Common myeloid progenitor, CD34-positive (primary cell): ENCODE measurements around the gene GALNT10.

Experiments
- CTCF ChIA-PET: fragments of 350-600 bp; sonication (Branson Sonifier 250); formaldehyde crosslinking; loops from one replicate; lab custom pipeline; 2021; ENCODE audit warnings: antibody characterized with exemption; lab: Charles Lee
- POLR2A ChIA-PET: fragments of 350-600 bp; sonication (Branson Sonifier 250); formaldehyde crosslinking; loops from one replicate; lab custom pipeline; 2021; ENCODE audit warnings: antibody characterized with exemption; lab: Charles Lee
- DNase-seq, 3 donors: peaks; one replicate each; pipeline versions ENCODE4 v3.0.0 to v3.0.0-alpha.2; 2013
- H3K27ac ChIP-seq, 2 experiments: 1 replicate in 1 of 2; 2 replicates in 1 of 2; pipeline ENCODE4 v1.7.0; 2013; ENCODE audit warnings: inconsistent platforms in 2 of 2, low read length in 2 of 2, mild to moderate bottlenecking in 2 of 2, low read depth in 1 of 2, moderate library complexity in 1 of 2; ENCODE audit not compliant: severe bottlenecking in 2 of 2, insufficient read depth in 1 of 2, poor library complexity in 1 of 2
- H3K27me3 ChIP-seq, 5 experiments: replicated peaks in 2 of 5; 1 replicate in 3 of 5; 2 replicates in 2 of 5; pipeline versions ENCODE4 v1.6.1 to v1.7.0; 2013; ENCODE audit warnings: low read length in 4 of 5, mild to moderate bottlenecking in 2 of 5, moderate library complexity in 2 of 5, inconsistent platforms in 1 of 5; ENCODE audit not compliant: insufficient read depth in 5 of 5, control insufficient read depth in 4 of 5
- H3K36me3 ChIP-seq, 4 experiments: 1 replicate in 2 of 4; 2 replicates in 2 of 4; pipeline versions ENCODE4 v1.6.1 to v1.7.0; 2013; ENCODE audit warnings: low read length in 3 of 4, control low read depth in 1 of 4, mild to moderate bottlenecking in 1 of 4; ENCODE audit not compliant: control insufficient read depth in 4 of 4, insufficient read depth in 4 of 4
- H3K4me1 ChIP-seq, 4 experiments: 1 replicate in 3 of 4; 2 replicates in 1 of 4; pipeline versions ENCODE4 v1.6.1 to v1.7.1; 2013; ENCODE audit warnings: low read length in 3 of 4, mild to moderate bottlenecking in 3 of 4, control low read depth in 1 of 4, inconsistent platforms in 1 of 4, moderate library complexity in 1 of 4; ENCODE audit not compliant: control insufficient read depth in 4 of 4, insufficient read depth in 4 of 4; ENCODE audit errors: control extremely low read depth in 1 of 4
- H3K4me3 ChIP-seq, 7 experiments: 1 replicate in 4 of 7; 2 replicates in 3 of 7; pipeline versions ENCODE4 v1.5.1 to v1.7.0; 2013; ENCODE audit warnings: mild to moderate bottlenecking in 7 of 7, low read length in 6 of 7, moderate library complexity in 6 of 7, inconsistent platforms in 2 of 7, low read depth in 2 of 7, control low read depth in 1 of 7; ENCODE audit not compliant: insufficient read depth in 4 of 7, control insufficient read depth in 1 of 7; ENCODE audit errors: extremely low read depth in 1 of 7
- H3K9me3 ChIP-seq, 5 experiments: 1 replicate in 4 of 5; 2 replicates in 1 of 5; pipeline versions ENCODE4 v1.6.1 to v1.7.1; 2013; ENCODE audit warnings: low read length in 4 of 5, mild to moderate bottlenecking in 2 of 5, inconsistent platforms in 1 of 5, low read depth in 1 of 5, moderate library complexity in 1 of 5; ENCODE audit not compliant: control insufficient read depth in 4 of 5, insufficient read depth in 2 of 5; ENCODE audit errors: control extremely low read depth in 1 of 5
- WGBS: methylation state at CpG from one replicate; pipeline ENCODE4 v1.1.5; 2013; ENCODE audit not compliant: insufficient coverage; 5-methylcytosine and 5-hydroxymethylcytosine counted together

GALNT10 gene

GRCh38 chr5:154364771-154365170, 174.2 kb downstream of the GALNT10 start:
- ChIA-PET POLR2A (no interaction called here), CTCF (interaction anchor here (0.9 kb wide), 1 partner anchor 13 kb away, joined by 3 read pairs; no protein-coding TSS in a partner anchor)
- peaks cover 0 to 4% (median 0%) of the 10 kb centered on the region in 4 experiments for H3K4me1 ChIP-seq
- no CpG with 5 or more reads among the region's 2 CpGs for WGBS
- no peak overlapping the region for H3K27ac ChIP-seq
- H3K36me3 ChIP-seq, result no peaks in the 10 kb centered on the region
- no peak overlapping the region for H3K4me3 ChIP-seq
- no peaks in the 10 kb centered on the region for H3K27me3 ChIP-seq
- no peak for DNase-seq
- no peaks in the 10 kb centered on the region for H3K9me3 ChIP-seq

DNA sequence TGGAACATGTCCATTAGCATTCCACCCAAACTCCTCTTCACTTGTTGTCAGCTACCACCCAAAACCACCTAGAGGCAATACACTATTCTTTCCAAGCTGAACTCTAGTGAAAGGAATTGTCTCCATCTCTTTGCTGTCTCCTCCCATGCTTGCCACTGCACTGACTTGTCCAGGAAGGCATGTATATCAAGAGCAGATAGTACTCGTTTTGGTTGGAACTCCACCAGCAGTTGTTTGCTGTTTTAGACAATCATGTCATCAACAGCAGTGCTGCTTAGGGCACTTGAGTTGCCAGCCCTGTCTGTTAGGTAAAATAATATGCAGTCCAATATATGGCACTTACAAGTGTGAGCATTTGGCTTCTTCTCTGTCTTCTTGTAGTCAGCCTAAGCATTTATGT, 175.3 kb downstream of the GALNT10 start:
- peaks cover 0 to 3% (median 0%) of the 10 kb centered on the region in 4 experiments for H3K36me3 ChIP-seq
- CTCF ChIA-PET, result no interaction called here
- peaks cover 0 to 4% (median 0%) of the 10 kb centered on the region in 4 experiments for H3K4me1 ChIP-seq
- WGBS, result 70% methylated on average over 1 of the region's 1 CpG
- POLR2A ChIA-PET, result no interaction called here
- no peak overlapping the region for H3K4me3 ChIP-seq
- no peaks in the 10 kb centered on the region for H3K27me3 ChIP-seq
- H3K27ac ChIP-seq, result no peak overlapping the region
- DNase-seq, result no peak
- no peaks in the 10 kb centered on the region for H3K9me3 ChIP-seq

- Histone ChIP-seq H3K4me3 (no peak overlapping the region), H3K9me3 (no peaks in the 10 kb centered on the region), H3K27ac (no peak overlapping the region), H3K4me1 (peaks cover 0 to 4% (median 0%) of the 10 kb centered on the region in 4 experiments), H3K27me3 (no peaks in the 10 kb centered on the region), H3K36me3 (peaks cover 0 to 3% (median 0%) of the 10 kb centered on the region in 4 experiments)
- no CpG with 5 or more reads among the region's 2 CpGs for WGBS
- ChIA-PET CTCF (no interaction called here), POLR2A (no interaction called here)
- no peak for DNase-seq
Observed at GRCh38 chr5:154366353-154366752, 175.8 kb downstream of the GALNT10 start.

GRCh38 chr5:154367101-154367500, 176.6 kb downstream of the GALNT10 start:
- Histone ChIP-seq H3K27ac (no peak overlapping the region), H3K36me3 (peaks cover 0 to 3% (median 0%) of the 10 kb centered on the region in 4 experiments), H3K4me1 (peaks cover 0 to 4% (median 0%) of the 10 kb centered on the region in 4 experiments), H3K4me3 (no peak overlapping the region), H3K27me3 (no peaks in the 10 kb centered on the region), H3K9me3 (no peaks in the 10 kb centered on the region)
- ChIA-PET POLR2A (no interaction called here), CTCF (no interaction called here)
- DNase-seq, result no peak
- WGBS, result 100% methylated on average over 1 of the region's 1 CpG

GRCh38 chr5:154368041-154368800, 177.7 kb downstream of the GALNT10 start:
- Histone ChIP-seq H3K9me3 (no peaks in the 10 kb centered on the region), H3K4me3 (no peak overlapping the region), H3K36me3 (peaks cover 0 to 3% (median 0%) of the 10 kb centered on the region in 4 experiments), H3K27me3 (no peaks in the 10 kb centered on the region), H3K4me1 (peaks cover 0 to 4% (median 0%) of the 10 kb centered on the region in 4 experiments), H3K27ac (no peak overlapping the region)
- no peak for DNase-seq
- ChIA-PET POLR2A (no interaction called here), CTCF (interaction anchor here (1.3 kb wide), 1 partner anchor 12 kb away, joined by 3 read pairs; no protein-coding TSS in a partner anchor)
- WGBS, result 100% methylated on average over 5 of the region's 6 CpGs

- no peaks in the 10 kb centered on the region for H3K4me1 ChIP-seq
- POLR2A ChIA-PET, result no interaction called here
- no peaks in the 10 kb centered on the region for H3K9me3 ChIP-seq
- no peak overlapping the region for H3K4me3 ChIP-seq
- no peak overlapping the region for H3K27ac ChIP-seq
- H3K36me3 ChIP-seq, result peaks cover 0 to 3% (median 0%) of the 10 kb centered on the region in 4 experiments
- no peak for DNase-seq
- H3K27me3 ChIP-seq, result no peaks in the 10 kb centered on the region
- CTCF ChIA-PET, result no interaction called here
- WGBS, result 100% methylated on average over 3 of the region's 4 CpGs
Observed at GRCh38 chr5:154369682-154370081, 179.1 kb downstream of the GALNT10 start.

GRCh38 chr5:154370119-154370518, 179.6 kb downstream of the GALNT10 start:
- ChIA-PET POLR2A (no interaction called here), CTCF (no interaction called here)
- no peak overlapping the region for H3K4me3 ChIP-seq
- H3K9me3 ChIP-seq, result no peaks in the 10 kb centered on the region
- H3K4me1 ChIP-seq, result no peaks in the 10 kb centered on the region
- no peaks in the 10 kb centered on the region for H3K27me3 ChIP-seq
- no peak for DNase-seq
- no peak overlapping the region for H3K27ac ChIP-seq
- H3K36me3 ChIP-seq, result peaks cover 0 to 3% (median 0%) of the 10 kb centered on the region in 4 experiments
- 92% methylated on average over 3 of the region's 3 CpGs for WGBS
